ENCODE measurements around the gene MYOF.
"Not testable (repeated sequence)": the region's sequence is repeated elsewhere in the genome, so short reads cannot be mapped to it uniquely, and the experiment has no call there.

MYOF gene

DNA sequence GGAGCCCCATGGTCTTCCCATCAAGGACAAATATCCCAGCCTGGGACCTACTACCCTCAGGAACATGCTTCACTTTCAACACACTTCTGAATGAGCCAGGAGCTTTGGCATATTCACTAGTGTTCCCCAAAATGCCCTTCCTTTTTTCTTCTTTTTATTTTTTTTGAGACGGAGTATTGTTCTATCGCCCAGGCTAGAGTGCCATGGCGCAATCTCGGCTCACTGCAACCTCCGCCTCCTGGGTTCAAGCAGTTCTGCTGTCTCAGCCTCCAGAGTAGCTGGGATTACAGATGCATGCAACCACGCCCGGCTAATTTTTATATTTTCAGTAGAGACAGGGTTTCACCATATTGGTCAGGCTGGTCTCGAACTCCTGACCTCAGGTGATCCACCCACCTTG lies 63.1 kb downstream of the MYOF start:
- DNase-seq = not testable (repeated sequence)

DNA sequence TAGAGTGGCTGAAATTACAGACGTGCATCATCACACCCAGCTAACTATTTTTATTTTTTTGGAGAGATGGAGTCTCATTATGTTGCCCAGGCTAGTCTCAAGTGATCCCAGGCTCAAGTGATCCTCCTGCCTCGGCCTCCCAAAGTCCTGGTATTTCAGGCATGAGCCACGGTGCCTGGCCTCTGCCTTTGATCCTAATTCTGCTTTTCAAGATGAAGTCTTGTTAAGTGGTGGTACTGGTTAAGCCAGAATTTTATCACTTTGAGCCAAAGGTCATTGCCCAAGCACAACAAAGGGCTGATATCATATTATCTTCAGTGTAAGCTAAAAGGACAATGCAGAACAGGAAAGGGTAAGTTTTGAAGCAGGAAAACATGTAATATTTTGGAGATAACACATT lies 64.2 kb downstream of the MYOF start:
- no peak for DNase-seq

DNA sequence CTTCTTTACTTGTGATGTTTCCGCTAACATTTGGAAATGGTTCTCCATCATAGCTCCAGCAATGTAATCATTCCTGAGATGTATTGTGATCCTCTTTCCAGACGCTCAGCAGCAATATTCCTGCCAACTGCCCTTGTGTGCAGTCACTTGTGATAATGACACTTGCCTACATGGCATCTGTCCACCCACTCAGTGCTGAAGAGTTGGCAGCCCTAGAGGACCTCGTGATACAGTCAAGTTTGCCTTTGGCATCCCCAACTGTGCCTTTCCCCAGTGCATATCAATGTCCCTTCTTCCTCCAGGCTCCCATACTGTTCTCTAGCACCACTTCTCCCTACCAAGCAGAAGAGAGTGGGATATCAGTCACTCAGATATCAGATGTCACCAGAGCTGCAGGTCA lies 64.9 kb downstream of the MYOF start:
- DNase-seq = no peak

DNA sequence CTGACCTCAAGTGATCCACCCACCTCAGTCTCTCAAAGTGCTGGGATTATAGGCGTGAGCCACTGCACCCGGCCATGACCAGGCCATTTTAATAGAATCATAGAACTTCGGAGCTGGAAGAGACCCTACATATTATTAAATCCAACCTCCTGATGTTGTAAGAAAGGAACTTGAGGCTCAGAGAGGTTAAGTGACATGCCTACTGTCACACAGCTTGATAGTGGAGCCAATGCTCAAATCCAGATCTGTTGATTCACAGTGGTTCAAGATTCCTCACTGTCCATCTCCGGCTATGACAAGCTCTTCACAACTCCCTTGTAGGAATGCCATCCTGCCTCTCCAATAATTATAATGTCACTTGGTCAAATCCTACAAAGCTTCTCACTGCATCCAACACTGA lies 65.3 kb downstream of the MYOF start:
- DNase-seq = no peak

DNA sequence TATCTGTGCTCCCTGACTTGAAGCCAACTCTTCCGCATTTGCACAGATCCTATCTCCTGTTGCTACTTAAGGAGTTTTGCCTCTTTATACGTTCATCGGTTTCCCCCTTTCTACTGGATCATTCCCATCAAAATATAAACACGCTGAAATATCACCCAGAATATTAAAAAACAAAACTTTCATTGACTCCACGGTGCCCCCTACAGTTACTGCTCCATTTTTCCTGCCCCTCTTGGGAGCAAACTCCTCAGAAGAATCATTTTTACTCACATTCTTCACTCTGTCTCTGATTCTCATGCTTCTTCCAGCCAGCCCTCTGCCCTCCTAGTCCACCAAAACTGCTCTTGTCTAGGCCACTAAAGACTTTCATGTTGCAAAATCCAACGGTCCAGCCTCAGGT lies 66.4 kb downstream of the MYOF start:
- no peak for DNase-seq

DNA sequence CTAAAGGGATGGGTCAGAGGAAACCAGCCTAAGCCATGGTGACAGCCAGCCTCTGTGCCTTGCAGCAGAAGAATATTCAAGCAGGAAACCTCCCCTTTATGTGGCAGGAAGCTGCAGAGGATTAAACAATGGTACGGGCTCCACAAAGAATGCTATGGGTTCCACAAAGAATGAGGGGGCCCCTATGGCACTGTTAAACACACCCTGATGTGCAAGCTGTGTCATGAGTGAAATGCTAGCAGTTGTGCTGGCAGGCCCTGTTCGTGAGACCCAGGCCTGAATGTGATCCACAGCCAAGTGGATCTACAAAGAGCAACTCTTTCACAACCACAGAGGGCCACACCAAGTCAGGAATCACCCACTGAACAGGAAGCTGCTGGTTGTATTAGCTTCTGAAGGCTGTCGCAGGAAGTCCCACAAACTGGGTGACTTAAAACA lies 68.9 kb downstream of the MYOF start:
- no peak for DNase-seq

DNA sequence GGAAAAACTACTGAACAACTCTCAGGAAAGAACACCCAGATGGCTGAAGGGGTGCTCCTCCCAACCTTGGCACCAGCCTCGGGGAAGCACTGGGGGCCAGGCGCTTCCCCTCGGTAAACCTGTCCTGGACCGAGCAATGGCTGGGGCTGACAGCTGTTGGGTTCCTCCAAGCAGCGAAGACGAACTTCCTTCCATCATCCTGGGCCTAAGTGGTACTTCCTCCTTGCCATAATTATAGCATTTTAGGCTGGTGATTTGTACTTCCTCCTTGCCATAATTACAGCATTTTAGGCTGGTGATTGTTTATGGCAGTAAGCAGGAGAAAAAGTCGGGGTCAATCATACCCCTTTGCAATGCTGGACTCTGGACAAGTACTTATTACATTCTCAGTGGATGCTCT lies 69.3 kb downstream of the MYOF start:
- DNase-seq = no peak

DNA sequence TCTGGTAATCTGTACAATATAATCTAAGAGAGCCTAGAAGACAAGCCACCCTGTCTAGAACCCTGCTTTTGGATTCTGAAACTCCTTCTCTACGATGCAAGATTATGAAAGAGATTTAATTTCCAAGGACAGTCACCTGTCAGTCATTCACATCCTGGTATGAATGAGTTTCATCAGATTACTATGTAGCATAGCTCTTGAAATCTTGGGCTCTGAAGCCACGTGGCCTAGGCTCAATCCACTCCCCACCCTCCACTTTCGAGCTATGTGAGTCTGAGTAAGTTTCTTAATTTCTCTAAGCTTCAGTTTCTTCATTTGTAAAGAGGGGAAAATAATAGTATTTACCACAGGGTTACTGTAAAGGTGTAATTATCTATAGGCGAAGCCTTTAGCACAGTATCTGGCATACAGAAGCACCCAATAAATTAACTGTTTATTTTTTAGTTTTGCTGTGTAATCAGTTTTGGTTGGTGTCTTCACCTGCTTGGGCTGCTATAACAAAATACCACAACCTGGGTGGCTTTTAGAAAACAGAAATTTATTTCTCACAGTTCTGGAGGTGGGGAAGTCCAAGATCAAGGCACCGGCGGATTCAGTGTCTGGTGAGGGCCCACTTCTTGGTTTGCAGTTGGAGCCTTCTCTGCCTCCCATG lies 71.3 kb downstream of the MYOF start:
- DNase-seq = no peak

DNA sequence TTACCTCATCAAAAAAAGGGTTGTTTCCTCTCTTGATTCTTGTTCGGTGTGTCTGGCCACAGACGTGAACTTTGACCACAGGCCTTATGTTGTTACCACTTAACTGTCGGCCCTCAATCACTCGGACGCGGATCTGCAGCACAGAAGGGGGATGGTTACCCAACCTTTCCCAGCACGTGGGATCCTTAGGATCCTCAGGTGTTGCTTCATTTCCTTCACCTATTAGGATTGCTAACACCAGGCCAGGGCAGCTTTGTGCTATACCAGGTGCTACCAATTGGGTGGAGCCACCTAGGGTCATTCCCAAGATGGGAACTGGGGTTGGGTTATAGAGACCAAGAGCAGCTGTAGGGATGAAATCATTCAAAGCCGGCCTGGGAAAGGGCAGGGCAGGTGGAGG lies 73.4 kb downstream of the MYOF start:
- DNase-seq = no peak

DNA sequence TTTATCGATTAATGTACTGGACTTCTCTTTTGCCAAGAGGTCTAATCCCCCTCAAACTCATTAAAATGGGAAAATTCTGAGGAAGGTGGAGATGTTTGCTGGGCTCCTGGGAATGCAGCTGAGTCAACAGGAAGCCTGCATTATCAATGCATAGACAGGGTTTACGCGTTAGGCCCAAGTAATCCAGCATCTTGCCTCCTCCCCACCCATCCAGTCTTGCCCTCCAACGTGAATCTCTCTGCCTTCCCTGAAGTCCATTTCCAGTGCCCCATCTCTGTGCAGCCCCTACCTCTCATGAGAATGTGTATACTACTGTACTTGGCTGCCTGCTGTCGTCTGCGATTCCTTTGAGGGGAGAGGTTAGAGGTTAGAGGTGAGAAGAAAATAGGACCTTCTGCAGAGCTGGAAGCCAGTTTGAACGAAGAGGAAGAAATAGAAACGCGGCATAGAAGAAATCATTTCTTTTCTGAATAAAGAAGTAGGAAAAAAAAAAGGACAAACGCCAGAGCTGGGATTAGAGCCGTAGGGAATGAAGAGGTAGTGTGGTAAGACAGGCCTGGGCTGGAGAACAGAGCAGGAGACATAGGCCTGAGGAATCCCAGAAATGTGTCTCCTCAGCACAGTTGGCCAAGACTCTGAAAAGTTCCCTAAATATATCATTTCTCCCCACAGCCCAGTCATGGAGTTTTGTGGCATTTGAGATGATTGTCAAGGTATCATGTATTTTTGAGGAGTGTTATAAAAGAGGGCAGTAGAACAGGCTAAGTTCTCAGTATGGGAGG lies 75.6 kb downstream of the MYOF start:
- no peak for DNase-seq

DNA sequence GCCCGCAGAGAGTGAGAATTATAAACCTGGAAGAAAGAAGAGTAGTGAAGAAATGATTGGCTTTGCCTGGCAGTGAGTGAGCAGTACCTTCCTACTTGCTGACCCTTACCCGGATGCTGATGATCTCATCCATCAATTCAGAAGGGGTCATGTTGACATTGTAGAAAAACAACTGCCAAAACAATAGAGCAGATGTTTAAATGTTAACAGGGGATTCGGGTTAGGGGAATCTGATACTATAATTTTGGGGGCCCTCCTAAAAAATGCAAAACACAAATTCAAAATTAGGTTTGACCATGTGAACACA lies 78.1 kb downstream of the MYOF start:
- DNase-seq = no peak

DNA sequence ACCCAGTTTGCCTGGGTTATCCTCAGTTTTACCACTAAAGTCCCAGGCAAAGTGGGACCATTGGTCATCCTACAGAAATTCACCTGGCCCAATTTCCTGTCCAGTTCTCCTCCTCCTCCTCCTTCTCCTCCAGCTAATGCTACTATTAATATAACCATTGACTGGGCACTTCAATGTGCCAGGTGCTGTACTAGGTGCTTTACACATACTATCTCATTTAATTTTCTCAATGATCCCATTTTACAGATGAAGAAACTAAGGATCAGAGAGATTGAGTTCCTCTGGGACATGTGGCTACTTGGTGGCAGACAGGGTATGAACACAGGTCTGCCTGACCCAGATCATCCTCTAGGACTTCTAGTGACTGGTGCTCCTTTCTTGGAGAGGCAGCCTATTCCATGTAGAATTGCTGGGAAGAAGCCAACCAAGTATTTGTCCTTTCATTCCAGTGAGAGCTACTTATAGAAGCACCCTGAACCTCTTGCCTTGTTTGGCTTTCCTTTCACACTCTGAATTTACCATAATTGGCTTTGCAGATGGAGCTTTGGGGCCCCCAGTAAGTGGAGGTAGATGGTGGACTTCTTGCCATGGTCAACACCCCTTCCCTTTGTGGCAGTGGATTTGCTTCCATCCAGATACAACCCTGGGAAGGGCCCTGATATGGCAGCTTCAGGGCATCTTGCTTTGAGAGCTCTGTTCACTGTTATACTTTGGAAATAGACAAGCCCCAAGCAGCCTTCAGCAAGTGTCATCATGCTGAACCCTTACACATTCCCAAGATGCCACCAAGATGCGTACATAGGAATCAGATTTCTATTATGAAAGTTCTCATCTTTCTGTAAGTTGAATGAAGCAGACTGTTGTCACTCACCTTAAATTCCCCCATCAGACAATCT lies 78.7 kb downstream of the MYOF start:
- no peak for DNase-seq

DNA sequence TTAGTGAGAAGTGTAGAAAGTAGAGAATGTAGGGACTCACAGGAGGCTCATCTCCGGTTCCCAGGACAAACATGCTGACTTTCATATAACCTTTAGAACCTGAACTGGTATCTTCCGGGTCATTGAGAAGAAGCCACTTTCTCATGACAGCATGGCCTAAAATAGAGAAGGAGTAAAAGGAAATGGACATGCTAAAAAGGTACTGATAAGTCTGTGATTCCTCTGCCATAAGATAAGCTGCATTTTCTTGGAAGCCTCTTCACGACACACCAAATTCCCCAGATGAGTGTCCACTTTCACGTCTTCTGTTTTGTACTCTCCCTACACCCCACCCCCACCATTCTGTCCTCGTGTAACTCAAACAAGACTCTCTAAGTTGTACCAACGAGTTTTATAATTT lies 79.9 kb downstream of the MYOF start:
- no peak for DNase-seq

DNA sequence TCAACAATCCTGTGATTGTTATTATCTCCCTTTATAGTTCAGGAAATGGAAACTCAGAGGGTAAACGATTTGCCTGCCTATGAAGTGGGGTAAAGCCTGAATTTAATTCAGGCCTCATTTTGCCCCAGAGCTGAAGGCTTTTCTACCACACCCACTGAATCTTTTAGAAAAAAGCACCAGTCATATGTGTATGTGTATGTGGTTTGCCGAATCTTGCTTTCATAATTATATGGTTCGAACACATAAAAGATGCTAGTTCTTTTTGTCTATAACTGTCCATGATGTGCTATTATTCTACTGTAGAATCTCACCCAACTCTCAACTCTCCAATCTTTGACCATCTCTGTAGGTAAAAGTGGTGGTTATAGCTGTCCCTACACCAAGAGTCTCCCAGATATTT lies 83.6 kb downstream of the MYOF start:
- DNase-seq = no peak

DNA sequence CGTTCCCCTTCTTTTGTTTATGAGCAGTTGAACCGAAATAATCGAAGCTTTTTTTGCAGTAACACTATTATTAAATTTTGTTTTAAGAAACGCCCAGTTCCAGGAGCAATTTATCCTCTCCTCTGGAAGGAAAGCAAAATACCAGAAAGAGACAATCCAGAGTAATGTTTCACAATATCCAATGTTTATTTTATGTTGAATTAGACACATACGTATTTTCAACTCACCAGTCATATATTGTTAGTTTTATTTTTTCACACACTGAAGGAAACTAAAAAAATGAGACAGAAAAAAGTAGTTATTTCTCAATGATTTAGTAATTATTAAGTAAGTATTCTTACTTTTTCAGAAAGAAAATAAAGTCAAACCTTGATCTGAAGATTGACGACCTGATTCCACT lies 85.1 kb downstream of the MYOF start:
- DNase-seq = no peak

DNA sequence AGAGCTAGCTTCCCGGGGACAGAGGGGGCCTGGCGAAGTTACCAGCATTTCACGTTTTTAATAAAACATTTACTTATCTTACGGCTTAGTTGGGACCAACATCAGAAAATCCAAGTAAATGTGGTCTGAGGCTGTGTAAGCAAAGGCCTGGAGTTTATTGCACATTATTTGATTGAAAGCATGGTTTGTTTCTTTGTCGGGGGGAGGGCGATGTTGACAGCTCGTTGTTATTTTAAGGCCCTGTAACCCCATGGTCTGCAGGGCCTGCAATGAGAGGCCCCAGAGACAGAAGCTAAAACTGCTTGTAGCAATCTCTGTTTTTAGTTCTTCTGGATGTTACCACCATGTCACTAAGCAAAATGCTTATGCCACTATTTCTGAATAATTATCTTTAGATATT lies 88.9 kb downstream of the MYOF start:
- DNase-seq = no peak

DNA sequence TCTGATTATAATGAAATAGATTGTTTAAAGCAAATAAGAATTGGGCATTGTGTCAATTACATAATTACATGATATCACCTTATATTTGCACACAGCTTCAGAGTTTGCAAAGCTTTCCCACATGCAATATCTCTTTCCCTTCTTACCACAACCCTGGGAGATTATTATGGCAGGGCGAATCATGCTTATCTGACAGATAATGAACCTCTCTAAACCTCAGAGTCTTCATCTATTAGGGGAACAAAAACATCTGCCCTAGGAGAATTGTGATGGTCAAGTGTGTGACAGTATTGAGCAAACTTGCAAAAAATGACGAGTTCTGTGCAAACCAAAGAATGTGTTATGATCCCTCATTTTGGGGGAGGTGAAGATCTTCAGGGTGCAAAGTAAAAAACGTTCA lies 90.0 kb downstream of the MYOF start:
- DNase-seq = no peak

DNA sequence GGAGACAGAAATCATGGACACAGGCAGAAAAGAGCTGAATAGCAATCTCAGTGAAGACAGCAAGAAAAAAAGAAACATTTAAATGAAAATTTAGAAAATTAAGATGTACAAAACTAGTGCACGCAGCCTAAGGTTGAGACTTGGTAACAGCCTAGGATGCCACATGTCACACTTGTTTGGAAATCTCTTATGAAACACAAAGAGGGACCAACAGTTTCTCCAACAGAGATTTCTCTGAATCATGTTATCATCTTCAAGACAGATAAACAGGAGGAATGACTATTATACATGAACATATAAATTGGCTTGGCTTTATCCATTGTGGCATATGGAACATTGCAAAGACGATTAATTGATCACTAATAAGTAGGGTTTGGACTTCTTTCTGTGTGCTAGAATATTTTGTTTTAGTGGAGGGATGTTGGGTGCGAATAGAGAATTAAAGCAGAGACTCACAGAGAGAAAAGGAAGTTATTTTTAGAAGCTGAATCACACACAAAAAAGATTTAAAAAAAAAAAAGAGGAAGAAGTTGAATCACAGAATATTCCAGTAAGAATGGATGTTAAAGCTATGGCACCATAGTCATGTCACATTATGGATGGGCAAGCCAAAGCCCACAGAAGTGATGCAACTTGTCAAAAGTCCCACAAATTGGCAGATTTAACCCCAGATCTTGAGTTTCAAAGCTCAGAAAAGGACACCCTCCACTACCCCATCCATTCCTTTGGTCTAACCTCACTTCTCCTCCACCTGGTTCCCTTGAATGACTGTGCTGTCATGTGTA lies 91.6 kb downstream of the MYOF start:
- DNase-seq = no peak

DNA sequence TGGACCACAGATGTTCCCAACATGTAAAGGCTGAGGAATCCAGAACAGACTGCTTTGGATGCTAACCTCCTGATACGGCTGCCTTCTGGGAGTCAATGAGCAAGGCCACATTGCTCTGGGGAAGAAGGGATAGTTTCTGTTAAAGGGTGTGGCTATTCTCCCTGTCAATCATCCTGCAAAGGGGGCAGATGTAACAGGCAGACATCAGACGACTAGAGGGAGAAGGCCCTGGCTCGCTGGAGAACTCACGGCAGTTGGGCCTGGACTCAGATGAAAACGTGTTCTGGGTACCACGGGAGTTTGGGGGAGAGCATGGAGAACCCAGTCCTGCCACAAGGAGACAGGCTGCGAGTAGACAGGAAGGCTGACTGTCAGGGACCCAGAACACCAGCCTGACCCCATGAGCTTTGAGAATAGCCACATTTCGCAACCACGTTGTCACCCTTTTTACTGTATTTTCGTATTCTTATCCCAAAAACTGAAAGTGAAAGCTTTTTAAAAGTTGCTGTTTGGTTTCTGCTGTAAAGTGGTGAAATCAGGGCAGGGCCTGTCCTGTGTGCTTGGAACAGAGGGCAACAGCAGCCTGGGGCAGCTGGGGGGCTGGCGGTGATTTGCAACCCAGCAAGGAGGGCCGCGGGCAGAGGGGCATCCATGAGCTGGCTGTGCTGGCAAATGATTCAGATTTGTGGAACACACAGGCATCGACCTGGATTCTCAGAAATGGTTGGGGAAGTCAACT lies 95.3 kb downstream of the MYOF start:
- DNase-seq = no peak

DNA sequence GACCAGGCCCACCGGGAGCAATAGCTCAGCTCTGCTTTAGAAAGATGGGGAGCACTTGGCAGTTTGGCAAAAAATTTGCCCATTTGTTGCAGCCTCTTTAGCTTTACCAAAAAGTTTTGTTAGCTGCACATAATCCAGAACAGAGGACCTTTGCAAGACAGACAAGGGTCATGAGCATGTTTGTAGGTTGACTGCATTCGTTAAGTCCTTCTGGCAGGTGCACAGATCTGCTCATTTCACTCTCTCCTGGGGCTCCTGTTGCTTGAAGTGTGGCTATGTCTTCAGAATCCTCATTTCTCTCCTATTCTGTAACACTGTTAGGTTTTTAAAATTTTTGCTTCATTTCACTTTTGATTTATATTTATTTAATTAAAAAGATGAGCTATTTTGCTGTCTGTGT lies 96.8 kb downstream of the MYOF start:
- no peak for DNase-seq

DNA sequence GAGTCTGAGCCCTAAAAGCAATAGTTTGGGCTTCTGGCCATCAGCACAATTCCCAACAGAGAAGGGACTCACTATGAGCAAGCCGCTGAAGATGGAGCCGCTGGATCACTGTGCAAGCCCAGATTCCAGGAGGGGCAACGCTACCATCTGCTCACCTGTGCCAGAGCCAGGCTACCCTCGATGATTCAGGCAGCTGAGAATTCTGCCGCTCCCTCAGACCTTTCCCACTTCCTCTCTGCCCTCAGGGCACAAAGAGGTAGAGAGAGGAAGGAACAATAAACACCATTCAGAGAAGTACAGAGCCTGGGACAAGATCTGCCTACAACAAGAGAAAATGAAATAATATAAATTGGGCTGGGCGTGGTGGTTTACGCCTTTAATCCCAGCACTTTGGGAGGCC lies 98.1 kb downstream of the MYOF start:
- no peak for DNase-seq

DNA sequence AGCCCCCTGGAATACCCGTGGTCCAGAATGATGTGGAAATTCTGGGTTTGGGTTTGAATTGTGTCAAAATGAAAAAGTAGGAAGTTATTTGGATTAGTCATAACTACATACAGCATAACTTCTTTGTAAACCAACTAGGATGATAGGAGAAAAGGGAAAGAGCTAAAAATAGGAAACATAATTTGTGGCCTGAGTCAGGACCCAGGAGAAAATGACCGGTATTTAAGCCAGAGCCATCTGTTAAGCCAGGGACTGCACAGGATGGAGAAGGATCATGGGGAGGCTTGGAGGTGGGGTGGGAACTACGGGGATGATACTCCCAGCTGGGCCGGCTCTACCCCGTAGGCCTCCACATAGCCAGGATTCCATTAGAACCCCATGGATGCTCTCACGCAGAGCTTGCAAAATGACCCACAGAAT lies 98.6 kb downstream of the MYOF start:
- no peak for DNase-seq

All from NCI-H526 treated with DMSO at 0.1 percent for 48 hours (cell line).